GM21723 (cell line): Measurements from ENCODE around the gene TREM1.
"Not testable (repeated sequence)": the region's sequence is repeated elsewhere in the genome, so short reads cannot be mapped to it uniquely, and the experiment has no call there.

Experiments used
- ATAC-seq: cut with Tn5 transposase; IDR thresholded peaks from one replicate; pipeline ENCODE4 v1.9.1; 2021; ENCODE audit warnings: mild to moderate bottlenecking, moderate library complexity; ENCODE audit not compliant: unreplicated experiment

Gene TREM1

DNA sequence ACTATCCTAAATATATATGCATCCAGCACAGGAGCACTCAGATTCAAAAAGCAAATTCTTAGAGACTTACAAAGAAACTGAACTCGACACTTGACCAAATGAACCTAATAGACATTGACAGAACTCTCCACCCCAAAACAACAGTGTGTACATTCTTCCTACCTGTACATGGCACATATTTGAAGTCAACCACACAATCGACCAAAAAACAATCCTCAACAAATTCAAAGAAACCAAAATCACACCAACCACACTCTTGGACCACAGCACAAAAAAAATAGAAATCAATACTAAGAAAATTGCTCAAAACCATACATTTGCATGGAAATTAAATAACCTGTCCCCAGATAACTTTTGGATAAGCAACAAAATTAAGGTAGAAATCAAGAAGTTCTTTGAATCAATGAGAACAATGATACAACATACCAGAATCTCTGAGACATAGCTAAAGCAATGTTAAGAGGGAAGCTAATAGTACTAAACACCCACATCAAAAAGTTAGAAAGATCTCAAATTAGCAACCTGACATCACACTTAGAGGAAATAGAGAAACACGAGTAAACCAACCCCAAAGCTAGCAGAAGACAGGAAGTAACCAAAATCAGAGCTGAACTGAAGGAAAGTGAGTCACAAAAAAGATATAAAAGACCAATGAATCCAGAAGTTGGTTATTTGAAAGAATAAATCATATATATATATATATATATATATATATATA lies 12.5 kb upstream of the TREM1 start:
- no peak for ATAC-seq

GRCh38 chr6:41297248-41297647 lies 10.8 kb upstream of the TREM1 start:
- not testable (repeated sequence) for ATAC-seq

DNA sequence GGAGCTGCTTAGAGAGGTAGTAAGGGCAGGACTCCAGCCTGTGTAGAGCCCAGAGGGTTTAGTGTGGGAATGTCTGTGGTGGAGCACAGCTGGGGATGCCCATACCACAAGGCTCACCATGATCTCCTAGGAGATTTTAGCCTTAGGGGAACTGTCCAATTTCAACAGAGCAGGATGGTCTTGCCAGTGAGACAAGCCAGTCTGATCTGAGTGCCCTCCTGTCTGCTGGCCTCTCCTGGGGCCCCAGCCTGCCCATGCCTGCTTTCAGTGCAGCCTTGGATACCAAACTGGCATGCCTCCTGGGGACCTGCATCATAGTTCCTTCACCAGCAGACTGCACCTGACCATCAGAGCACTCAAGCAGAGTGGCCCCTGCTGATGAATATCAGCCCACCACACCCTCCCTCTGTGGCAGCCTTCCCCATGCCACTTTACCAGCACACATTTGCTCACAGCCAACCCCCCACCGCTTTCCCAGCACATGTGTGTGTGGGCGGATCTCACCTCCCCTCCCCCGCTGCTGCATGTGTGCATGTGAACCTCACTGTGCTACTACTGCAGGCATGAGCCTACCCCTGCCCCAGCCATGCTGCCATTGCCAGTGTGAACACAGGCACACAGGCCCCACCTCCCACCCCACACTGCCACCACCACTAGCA lies 7.9 kb upstream of the TREM1 start:
- no peak for ATAC-seq

DNA sequence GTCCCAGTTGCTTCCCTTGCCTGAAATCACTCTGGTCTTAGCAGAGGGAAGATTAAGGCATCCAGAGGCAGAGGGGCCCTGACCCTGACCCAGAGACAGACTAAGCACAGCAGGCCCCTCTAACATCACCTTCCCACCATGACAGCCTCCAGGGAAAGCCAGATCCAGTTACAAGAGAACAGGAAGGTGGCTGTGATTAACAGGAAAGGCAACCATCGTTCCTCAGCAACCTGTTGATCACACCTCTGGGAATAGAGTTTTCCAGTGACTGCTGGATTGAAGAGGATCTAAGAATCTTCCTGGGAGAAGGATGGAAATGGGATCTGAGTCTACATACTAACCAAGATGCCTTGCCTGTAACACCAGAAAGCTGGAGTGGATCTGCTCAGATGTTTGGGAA lies 5.2 kb upstream of the TREM1 start:
- ATAC-seq, result no peak

DNA sequence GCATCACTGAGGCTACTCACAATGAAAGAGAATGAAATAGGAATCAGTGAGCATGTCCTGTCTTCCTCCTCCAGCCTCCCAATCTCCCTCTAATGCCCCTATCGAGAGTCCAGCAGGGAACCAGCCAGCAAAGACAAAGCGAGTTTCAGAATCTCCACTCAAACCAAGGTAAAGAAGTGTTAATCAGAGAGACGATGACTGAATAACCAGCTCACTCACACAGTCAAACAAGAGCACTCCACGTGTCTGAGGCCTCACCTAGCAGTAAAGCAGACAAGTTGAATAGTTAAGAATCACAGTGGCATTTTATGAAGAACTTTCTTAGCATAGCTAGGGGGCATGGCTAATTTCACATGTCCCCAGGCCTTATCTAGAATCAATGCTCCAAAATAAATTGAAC lies 3.3 kb upstream of the TREM1 start:
- ATAC-seq, result no peak

GRCh38 chr6:41288754-41289129 lies 2.3 kb upstream of the TREM1 start:
- no peak for ATAC-seq

GRCh38 chr6:41288030-41288753 lies 1.7 kb upstream of the TREM1 start:
- no peak for ATAC-seq

DNA sequence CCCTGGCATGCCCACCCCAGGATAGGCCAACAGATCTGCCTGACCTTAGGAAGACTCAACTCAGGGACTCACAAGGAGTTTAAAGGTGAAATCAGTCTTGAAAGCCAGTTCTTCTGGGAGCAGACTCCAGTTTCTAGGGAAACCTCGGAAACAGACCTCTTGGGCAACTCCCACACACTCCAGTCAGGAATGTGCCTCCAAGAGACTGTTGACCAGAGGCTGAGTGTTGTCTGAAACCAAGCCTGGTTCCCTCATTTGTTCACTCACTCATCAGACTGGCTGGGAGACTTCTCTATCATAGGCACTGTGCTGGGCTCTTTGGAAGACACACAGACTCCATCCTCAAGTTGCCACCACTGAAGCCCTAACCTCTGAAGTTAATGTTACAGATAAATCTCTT lies 1.8 kb downstream of the TREM1 start:
- no peak for ATAC-seq

- no peak for ATAC-seq
Measured at GRCh38 chr6:41283600-41283999, 2.9 kb downstream of the TREM1 start.

DNA sequence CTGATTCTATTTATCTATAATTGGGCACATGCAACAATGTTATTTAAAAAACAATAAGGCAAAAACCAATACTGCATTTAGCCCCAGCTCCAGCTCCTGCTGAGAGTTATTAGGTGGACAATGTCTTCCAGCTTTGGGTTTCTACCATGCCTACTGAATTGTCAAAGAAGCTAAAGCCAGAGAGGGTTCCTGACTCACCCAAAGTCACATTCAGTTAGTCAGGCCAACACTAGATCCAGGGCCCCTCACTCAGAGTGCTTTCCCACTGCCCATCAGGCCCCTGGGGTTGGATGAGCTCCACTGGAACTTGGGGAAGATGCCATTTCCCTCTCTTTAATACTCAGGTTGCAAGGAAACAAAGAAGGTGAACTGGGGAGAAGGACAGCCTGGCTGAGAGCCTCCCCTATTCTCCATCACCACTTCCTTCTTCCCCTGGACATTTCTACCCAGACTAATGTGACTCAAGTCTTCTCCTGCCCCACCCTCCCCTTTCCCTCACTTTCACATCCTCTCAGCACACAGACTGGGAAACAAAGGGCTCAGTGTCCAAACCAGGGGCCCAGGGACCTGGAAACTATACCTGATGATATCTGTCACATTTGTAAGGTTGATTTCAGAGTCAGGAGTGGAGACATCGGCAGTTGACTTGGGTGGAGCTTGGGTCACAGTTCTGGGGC lies 6.0 kb downstream of the TREM1 start:
- ATAC-seq, result no peak

DNA sequence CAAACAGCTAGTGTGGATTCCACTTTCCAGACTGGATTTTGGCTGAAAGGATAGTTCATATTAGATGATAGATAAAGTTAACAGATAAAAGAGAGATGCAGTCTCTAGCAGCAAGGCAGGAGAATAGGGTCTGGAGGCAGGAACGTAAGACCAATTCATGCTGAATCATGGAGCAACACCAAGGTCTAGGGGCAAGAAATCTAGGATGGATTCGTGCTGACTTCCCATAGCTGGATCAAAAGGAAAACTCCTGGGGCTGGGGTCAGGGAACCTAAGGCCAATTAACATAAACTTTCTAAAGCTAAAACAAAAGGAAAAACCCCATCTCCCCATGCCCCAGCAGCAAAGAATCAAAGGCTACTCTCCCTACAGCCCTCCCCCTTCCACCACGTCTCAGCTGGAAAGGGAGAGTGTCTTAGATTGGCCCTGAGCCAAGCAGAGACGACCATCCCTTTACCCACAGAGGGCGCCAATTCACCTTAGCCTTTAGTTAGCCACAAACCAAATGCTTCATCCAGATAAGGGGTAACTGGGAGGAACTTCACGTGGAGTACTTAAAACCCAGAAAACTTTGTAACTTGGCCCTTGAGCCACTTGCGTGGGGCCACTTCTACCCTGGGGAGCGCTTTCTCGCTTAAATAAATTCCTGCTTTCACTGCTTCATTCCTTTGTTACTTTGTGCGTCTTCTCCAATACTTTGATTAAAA lies 7.6 kb downstream of the TREM1 start:
- no peak for ATAC-seq

DNA sequence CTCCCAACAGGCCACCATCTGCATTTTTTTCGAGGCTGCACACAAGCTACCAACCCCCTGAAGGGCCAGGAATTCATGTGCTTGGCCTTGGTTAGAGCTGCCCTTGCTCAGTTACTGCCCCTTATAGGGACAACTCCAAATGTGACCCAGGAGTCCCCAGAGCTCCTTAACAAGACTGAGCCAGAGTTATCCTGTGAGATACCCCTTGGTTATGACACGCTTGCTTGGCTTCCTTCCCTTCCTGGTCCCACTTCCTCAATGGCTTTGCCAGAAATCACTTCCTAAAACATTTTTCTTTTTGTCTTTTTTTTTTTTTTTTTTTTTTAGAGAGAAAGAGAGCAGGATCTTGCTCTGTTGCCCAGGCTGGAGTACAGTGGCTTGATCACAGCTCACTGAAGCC lies 8.9 kb downstream of the TREM1 start:
- no peak for ATAC-seq

- no peak for ATAC-seq
Measured at GRCh38 chr6:41275489-41275888, 11.0 kb downstream of the TREM1 start.

- no peak for ATAC-seq
Measured at GRCh38 chr6:41274256-41274655, 12.2 kb downstream of the TREM1 start.

GRCh38 chr6:41273714-41274113 lies 12.8 kb downstream of the TREM1 start:
- no peak for ATAC-seq

DNA sequence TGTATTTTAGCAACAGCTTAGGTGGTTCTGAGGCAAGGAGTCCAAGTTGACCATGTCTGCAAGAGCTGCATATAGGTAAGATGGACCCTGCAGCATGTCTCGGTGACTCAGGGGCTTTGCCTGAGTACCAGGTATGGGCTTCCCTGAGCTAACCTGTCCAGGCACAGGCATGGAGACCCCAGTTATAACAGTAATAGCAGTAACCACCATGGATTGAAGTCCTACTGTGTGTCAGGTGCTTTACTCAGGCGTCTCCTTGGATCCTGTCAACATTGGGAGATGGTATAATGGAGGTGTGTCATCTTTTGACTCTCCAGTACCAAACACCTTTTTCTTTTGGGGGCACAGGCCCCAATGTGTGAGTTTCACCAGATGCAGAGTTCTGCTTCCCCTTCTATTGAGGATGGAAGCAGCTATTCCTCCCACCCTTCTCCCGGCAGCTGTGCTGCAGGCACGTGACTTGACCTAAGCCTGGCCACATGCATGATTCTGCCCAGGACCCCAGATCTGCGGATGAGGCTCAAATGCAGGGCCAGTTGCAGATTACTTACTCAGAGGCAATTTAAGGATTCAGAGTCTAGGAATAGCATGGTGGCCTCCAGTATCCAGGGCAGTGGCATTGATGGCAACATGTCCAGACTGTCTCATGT lies 13.8 kb downstream of the TREM1 start:
- no peak for ATAC-seq

- no peak for ATAC-seq
Measured at GRCh38 chr6:41271901-41272395, 14.5 kb downstream of the TREM1 start.

DNA sequence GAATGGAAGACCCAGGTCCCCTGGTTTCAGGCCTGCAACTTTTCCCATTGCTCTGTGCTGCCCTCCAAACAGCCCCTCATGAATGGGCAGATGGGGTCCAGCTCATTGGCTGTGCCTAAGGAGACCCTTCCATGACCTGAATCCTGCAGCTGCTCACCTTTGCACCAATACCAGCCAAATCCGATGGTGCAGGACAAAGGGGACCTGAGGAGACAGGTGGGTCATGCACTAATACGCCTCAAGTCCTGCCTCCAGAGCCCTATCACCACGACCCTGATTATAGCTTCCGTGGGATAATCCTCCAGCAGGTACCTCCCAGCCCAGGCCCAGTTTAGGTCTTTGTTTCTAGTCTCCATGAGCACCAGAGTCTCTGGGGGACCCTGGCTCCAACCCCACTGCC lies 16.8 kb downstream of the TREM1 start:
- no peak for ATAC-seq

GRCh38 chr6:41269166-41269565 lies 17.3 kb downstream of the TREM1 start:
- no peak for ATAC-seq

GRCh38 chr6:41268478-41268877 lies 18.0 kb downstream of the TREM1 start:
- ATAC-seq, result no peak
